C4-2B (cell line): ENCODE data around the gene DUSP11.

Experiments
- H3K27ac ChIP-seq: fragments of 450-650 bp; 2 replicates; pipeline ENCODE4 v1.5.1; 2017
- ZFX ChIP-seq: fragments of 450-650 bp; IDR thresholded peaks from 2 replicates; pipeline ENCODE4 v1.6.1; 2017
- TF ChIP-seq, protein P1 (sequence below): fragments of 450-650 bp; conservative IDR thresholded peaks from 2 replicates; pipeline ENCODE4 v1.5.1; 2017; ENCODE audit warnings: mild to moderate bottlenecking

Gene DUSP11

DNA sequence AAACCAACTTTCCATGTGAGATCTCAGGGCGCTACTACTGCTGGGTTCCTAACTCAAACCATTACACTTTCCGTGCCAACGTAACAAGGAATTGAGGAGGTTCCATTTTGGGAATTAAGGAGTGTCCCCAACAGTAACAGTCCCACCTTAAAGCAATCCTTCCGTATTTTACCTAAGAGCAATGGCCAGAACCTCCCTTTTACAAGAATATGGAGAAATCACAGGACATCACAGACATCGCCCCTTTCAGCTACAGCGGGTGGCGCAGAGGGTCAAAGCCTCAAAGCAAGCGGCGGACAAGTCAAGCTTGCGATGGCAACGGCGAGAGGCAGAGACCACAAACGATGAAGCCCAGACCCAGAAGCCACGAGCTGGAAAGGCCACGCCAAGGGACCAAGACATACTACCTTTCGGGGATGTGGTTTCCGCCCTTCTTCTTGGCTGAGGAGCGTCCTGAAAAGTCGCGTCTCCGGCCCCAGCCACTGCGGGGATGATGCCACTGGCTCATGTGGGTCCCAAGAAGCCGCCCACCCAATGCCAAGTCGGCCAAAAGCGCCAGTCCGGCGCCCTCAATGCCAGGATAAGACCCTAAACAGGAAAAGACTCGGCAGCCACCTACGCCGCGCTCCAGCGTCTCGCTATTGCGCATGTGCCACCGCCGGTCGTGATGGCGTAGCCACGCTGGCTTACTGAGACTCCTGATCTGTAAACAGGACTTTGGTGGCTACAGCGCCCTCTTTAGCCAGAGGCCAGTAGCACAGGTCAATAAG lies at the start of gene DUSP11:
TSS of gene DUSP11 (minus strand) at position 637 of the 770 bp plus-strand sequence. CDS start at position 508, 129 bp downstream.
- TF ChIP-seq ZFX: no peak
- TF ChIP-seq, protein P1, sequence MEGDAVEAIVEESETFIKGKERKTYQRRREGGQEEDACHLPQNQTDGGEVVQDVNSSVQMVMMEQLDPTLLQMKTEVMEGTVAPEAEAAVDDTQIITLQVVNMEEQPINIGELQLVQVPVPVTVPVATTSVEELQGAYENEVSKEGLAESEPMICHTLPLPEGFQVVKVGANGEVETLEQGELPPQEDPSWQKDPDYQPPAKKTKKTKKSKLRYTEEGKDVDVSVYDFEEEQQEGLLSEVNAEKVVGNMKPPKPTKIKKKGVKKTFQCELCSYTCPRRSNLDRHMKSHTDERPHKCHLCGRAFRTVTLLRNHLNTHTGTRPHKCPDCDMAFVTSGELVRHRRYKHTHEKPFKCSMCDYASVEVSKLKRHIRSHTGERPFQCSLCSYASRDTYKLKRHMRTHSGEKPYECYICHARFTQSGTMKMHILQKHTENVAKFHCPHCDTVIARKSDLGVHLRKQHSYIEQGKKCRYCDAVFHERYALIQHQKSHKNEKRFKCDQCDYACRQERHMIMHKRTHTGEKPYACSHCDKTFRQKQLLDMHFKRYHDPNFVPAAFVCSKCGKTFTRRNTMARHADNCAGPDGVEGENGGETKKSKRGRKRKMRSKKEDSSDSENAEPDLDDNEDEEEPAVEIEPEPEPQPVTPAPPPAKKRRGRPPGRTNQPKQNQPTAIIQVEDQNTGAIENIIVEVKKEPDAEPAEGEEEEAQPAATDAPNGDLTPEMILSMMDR: peak; percentile 84
- peak within 1 kb of the TSS; percentile 82 for H3K27ac ChIP-seq

DNA sequence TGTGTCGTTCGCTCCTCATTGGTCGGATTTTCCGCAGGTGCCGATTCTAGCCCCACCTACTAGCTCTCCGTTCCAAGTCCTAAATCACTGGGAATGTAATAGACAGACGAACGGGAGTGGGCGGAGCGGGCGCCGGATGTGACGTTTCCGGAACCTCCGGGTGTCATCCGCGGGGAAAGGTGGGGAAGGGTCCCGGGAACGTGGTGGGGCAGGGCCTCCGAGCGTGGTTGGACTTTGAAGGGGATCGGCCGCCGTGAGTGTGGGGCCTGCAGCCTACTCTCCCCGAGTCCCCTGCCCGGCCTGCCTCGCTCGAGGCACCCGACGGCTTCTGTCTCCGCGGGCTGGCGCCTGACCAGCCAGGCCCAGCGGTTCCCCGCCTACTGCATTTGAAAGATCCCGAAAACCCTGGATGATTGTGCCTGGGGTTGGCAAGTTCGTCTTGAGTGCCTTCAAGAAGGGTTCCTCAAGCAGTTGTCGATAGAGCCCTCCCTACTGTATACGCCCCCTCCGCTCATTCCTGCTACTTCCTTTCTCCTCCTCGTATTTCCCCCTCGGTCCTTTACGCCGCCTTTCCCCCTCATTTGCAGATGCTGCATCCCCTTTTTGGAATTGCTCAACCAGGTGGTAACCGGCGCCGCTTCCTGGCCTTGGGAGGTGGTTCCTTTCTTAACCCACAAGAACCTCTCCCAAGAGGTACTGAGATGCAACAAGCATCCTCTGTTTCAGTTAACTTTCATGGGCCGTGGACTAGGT lies 49.1 kb upstream of the DUSP11 start, which contains the start of gene STAMBP:
TSS of gene STAMBP (plus strand) at position 144 of the 753 bp plus-strand sequence. CDS start 1,896 bp downstream, outside the sequence.
- peak; percentile 54 for TF ChIP-seq ZFX
- TF ChIP-seq, protein P1: no peak; the same call in 1 of the 2 replicates
- H3K27ac ChIP-seq: peak within 1 kb of the TSS; percentile 98

DNA sequence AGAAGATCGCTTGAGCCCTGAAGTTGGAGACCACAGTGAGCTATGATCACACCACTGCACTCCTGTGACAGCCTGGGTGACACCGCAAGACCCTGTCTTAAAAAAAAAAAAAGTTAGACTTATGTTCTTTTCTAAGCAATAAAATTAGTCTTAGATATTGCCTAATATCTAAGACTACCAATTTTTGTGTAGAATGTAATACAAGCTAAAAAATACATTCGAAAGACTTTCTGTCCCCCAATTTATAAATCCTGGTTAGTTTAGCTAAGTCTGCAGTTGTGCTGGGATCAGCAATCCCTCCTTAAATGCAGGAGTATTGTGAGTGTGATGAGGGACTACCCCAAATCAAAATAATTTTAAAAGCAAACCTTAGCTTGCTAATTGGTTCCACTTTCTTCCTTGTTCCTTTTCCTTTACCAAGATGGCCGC lies 48.5 kb upstream of the DUSP11 start:
- H3K27ac ChIP-seq: peak overlapping the region; percentile 98
- TF ChIP-seq, protein P1: no peak
- no peak for TF ChIP-seq ZFX

DNA sequence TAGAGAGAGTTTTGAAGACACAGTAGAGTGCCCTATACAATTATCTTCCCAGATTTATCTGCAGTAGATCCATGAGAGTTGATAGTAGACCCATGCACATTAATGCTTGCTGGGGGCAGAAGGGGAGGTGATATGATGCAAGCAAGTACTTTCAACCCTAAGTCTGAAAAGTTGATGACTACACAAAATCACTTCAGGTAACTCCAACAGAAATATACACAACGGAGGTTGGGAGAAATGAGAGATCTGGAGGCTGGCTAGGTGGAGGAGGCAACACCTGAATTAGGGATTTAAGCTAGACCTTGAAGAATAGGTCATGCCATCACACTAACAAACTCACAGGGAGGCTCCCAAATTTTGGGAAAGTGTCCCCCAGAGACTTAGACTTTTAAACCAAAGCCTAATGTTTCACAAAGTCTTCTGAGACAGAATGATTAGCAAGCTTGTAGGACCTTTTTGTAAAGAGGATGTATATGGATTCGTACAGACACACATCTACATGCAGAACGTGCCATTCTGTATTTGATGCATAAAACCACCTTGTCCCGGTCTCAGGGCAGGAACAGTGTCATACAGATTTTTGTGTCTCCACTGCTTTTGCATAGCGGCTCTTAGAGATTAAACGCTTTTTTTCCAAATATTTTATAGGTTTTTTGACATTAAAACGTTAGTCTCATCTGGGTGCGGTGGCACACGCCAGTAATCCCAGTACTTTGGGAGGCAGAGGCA lies 47.9 kb upstream of the DUSP11 start:
- peak overlapping the region; percentile 98 for H3K27ac ChIP-seq

DNA sequence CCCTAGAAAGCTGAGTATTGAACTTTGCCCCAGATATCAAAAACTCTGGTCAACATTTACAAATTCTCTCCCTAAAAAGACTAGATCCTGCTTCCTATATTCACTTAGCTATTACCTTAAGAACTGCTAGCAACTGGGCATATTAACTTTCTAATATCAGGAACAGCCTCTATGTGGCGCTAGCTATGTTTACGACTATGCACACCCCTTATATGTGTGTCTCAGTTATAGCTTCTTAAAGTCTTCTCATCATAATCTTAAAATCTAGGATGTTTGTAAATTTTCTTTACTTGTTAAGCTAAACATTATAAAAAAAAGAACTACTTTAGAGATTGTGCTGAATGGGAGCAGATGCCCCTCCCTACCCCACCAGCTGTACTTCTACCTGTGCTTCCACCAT lies 47.1 kb upstream of the DUSP11 start:
- H3K27ac ChIP-seq: no peak overlapping the region
- TF ChIP-seq, protein P1: peak; percentile 34
- no peak for TF ChIP-seq ZFX

More for the DNA sequence above, 47.9 kb upstream of the DUSP11 start:
- TF ChIP-seq, protein P1: no peak
- TF ChIP-seq ZFX: no peak

DNA sequence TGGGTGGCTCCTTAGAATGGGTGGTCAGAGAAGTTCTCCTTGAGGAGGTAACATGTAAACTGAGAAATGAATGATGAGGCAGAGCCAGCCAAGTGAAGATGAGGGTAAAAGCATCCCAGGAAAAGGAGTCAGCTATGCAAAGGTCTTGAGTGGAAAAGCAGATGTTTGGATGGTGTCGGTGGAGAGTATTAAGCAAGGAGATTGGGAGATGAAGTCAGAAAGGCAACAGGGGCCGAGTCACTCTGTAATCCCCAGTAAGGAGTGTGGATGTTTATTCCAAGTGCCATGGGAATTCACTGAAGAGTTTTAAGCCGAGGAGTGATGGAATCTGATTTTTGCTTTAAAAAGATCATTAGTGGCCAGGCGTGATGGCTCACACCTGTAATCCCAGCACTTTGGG lies 45.5 kb upstream of the DUSP11 start:
- no peak overlapping the region for H3K27ac ChIP-seq
- no peak for TF ChIP-seq ZFX
- TF ChIP-seq, protein P1: no peak
